PC-3 (cell line): Measurements from ENCODE around the gene SHC4. TPM values are rescaled to one million over a fixed set of nuclear protein-coding genes. Genes with fewer than 3 reads are reported as not detected.

ENCODE experiments used
- ATAC-seq: fragments of 200-7000 bp; cut with Tn5 transposase; 2 replicates; pipeline ENCODE4 v1.9.1; 2020; ENCODE audit warnings: mild to moderate bottlenecking, moderate library complexity
- BruUV-seq: library from RNA; stranded (reverse); fragments of 400-500 nt; replicated peaks from 2 replicates; lab custom pipeline; 2021; lab: Mats Ljungman, UMichigan
- CTCF ChIA-PET: fragments of 300-600 bp; sonication (Branson Sonifier 250); formaldehyde crosslinking; loops from one replicate; lab custom pipeline; 2022; ENCODE audit warnings: antibody characterized with exemption; lab: Charles Lee
- POLR2A ChIA-PET: fragments of 300-600 bp; sonication (Branson Sonifier 250); formaldehyde crosslinking; loops from one replicate; lab custom pipeline; 2022; ENCODE audit warnings: antibody characterized with exemption; ENCODE audit not compliant: unreplicated experiment; lab: Charles Lee
- DNase-seq: peaks from one replicate; pipeline ENCODE4 v3.0.0-alpha.2; 2015
- H2AFZ ChIP-seq: fragments of 300-600 bp; sonication (generic); 2 replicates; pipeline ENCODE4 v1.6.0; 2016; ENCODE audit warnings: antibody characterized with exemption, low read length
- H3F3A ChIP-seq: fragments of 300-600 bp; sonication (generic); one replicate; pipeline ENCODE4 v1.6.0; 2017; ENCODE audit warnings: antibody characterized with exemption, low read length, control low read depth, mild to moderate bottlenecking; ENCODE audit not compliant: unreplicated experiment
- H3K27ac ChIP-seq: fragments of 300-600 bp; sonication (generic); 2 replicates; pipeline ENCODE4 v1.5.1; 2016; ENCODE audit warnings: mild to moderate bottlenecking, low read length
- H3K27me3 ChIP-seq: fragments of 300-600 bp; sonication (generic); 2 replicates; pipeline ENCODE4 v1.6.1; 2016; ENCODE audit warnings: low read length, mixed read lengths
- H3K36me3 ChIP-seq: fragments of 300-600 bp; sonication (generic); 2 replicates; pipeline ENCODE4 v1.6.1; 2016; ENCODE audit warnings: low read depth, mixed run types, low read length, mixed read lengths
- H3K4me1 ChIP-seq: fragments of 300-600 bp; sonication (generic); 2 replicates; pipeline ENCODE4 v1.5.1; 2016; ENCODE audit warnings: low read length; ENCODE audit not compliant: insufficient read depth
- H3K4me2 ChIP-seq: fragments of 300-600 bp; sonication (generic); 2 replicates; pipeline ENCODE4 v1.6.0; 2016; ENCODE audit warnings: low read length
- H3K4me3 ChIP-seq: fragments of 300-600 bp; sonication (generic); 2 replicates; pipeline ENCODE4 v1.5.1; 2016; ENCODE audit warnings: mild to moderate bottlenecking, low read length, mixed read lengths
- H3K79me2 ChIP-seq: fragments of 300-600 bp; sonication (generic); 2 replicates; pipeline ENCODE4 v1.6.1; 2017; ENCODE audit warnings: low read length, mixed read lengths
- H3K9ac ChIP-seq: fragments of 300-600 bp; sonication (generic); 2 replicates; pipeline ENCODE4 v1.6.0; 2016; ENCODE audit warnings: mild to moderate bottlenecking, low read length
- H3K9me2 ChIP-seq: fragments of 300-600 bp; sonication (generic); replicated peaks from 2 replicates; pipeline ENCODE4 v1.6.1; 2016; ENCODE audit warnings: mixed run types, low read length, mixed read lengths
- H3K9me3 ChIP-seq: fragments of 300-600 bp; sonication (generic); 2 replicates; pipeline ENCODE4 v1.6.1; 2016; ENCODE audit warnings: low read length, mixed read lengths
- H4K20me1 ChIP-seq: fragments of 300-600 bp; sonication (generic); 2 replicates; pipeline ENCODE4 v1.6.1; 2016; ENCODE audit warnings: low read length, mixed read lengths
- CTCF ChIP-seq: fragments of 300-600 bp; sonication (generic); conservative IDR thresholded peaks from 2 replicates; pipeline ENCODE4 v1.5.1; 2017; ENCODE audit warnings: antibody characterized with exemption, low read depth, mild to moderate bottlenecking, low read length
- EZH2 ChIP-seq: fragments of 300-600 bp; sonication (generic); IDR thresholded peaks from one replicate; pipeline ENCODE4 v1.6.1; 2017; ENCODE audit warnings: antibody characterized with exemption, mild to moderate bottlenecking, low read length; ENCODE audit not compliant: unreplicated experiment
- EZH2phosphoT487 ChIP-seq: fragments of 300-600 bp; sonication (generic); IDR thresholded peaks from 2 replicates; pipeline ENCODE4 v1.6.1; 2018; ENCODE audit warnings: mild to moderate bottlenecking, antibody characterized with exemption, low read length, borderline replicate concordance
- intact Hi-C: fragments of 100-400 bp; cut with micrococcal nuclease; formaldehyde crosslinking; loops from 2 replicates; pipeline ENCODE4 v1.9.0; 2023
- total RNA-seq: library from RNA; depleted of rRNA; stranded (reverse); fragments of >200 nt; gene quantifications from 2 replicates; pipeline ENCODE4 v1.2.3, GENCODE V29; 2014

The SHC4 gene
- total RNA-seq, 1 experiment from 2014 or later = 2.4 TPM

- no peaks in the 10 kb centered on the region for H3K27me3 ChIP-seq
- peak; percentile 75 for DNase-seq
- H3K9ac ChIP-seq = peak overlapping the region; percentile 79
- no peaks in the 10 kb centered on the region for H3K36me3 ChIP-seq
- H3K4me2 ChIP-seq = peak overlapping the region; percentile 81
- no peaks in the 10 kb centered on the region for H3K9me3 ChIP-seq
- H3K79me2 ChIP-seq = no peaks in the 10 kb centered on the region
- H3F3A ChIP-seq = no peaks in the 10 kb centered on the region
- ChIA-PET CTCF (interaction anchor here (1.0 kb wide), 1 partner anchor 37 kb away, joined by 3 read pairs; no protein-coding TSS in a partner anchor), POLR2A (interaction anchor here (0.5 to 0.6 kb wide), 2 partner anchors 10 to 1282 kb away, joined by 3 to 11 read pairs; no protein-coding TSS in a partner anchor)
- BruUV-seq = no TSS peak
- peak overlapping the region; percentile 43; the same call in 1 of the 2 replicates for H3K4me3 ChIP-seq
- H3K27ac ChIP-seq = peak overlapping the region; percentile 98
- TF ChIP-seq EZH2phosphoT487 (no peak), CTCF (no peak), EZH2 (no peak)
- ATAC-seq = peak; percentile 78
- no peak overlapping the region for H2AFZ ChIP-seq
- intact Hi-C loops = loop anchor here (1.0 to 2.0 kb wide), 3 partner anchors 21 to 61 kb away; partner anchors contain the start of gene SHC4
- H3K9me2 ChIP-seq = no peaks in the 10 kb centered on the region
- H4K20me1 ChIP-seq = no peaks in the 10 kb centered on the region
- H3K4me1 ChIP-seq = peaks cover 43% of the 10 kb centered on the region
Measured at GRCh38 chr15:48929661-48930060, 34.1 kb downstream of the SHC4 start.

GRCh38 chr15:48928877-48929538 is 34.7 kb downstream of the SHC4 start:
- H3K36me3 ChIP-seq = no peaks in the 10 kb centered on the region
- no peak for TF ChIP-seq EZH2
- no peak for TF ChIP-seq CTCF
- no peak for TF ChIP-seq EZH2phosphoT487
- intact Hi-C loops = loop anchor here (1.0 to 2.0 kb wide), 3 partner anchors 20 to 60 kb away; partner anchors contain the start of gene SHC4
- POLR2A ChIA-PET = interaction anchor here (0.6 kb wide), 1 partner anchor 48 kb away, joined by 12 read pairs; no protein-coding TSS in a partner anchor
- H3K27me3 ChIP-seq = no peaks in the 10 kb centered on the region
- BruUV-seq = TSS peak; percentile 64
- peak overlapping the region; percentile 98 for H3K27ac ChIP-seq
- H3K4me3 ChIP-seq = peak overlapping the region; percentile 43
- peaks cover 43% of the 10 kb centered on the region for H3K4me1 ChIP-seq
- peak; percentile 67 for ATAC-seq
- 0 out of 2 replicates have a peak overlapping the region, but pooled peaks have one; percentile 25 for H2AFZ ChIP-seq
- peak overlapping the region; percentile 81 for H3K4me2 ChIP-seq
- CTCF ChIA-PET = interaction anchor here (1.0 kb wide), 1 partner anchor 37 kb away, joined by 3 read pairs; no protein-coding TSS in a partner anchor
- no peaks in the 10 kb centered on the region for H3F3A ChIP-seq
- H3K9me2 ChIP-seq = no peaks in the 10 kb centered on the region
- no peaks in the 10 kb centered on the region for H3K9me3 ChIP-seq
- H3K79me2 ChIP-seq = no peaks in the 10 kb centered on the region
- H3K9ac ChIP-seq = peak overlapping the region; percentile 79
- DNase-seq = peak; percentile 70
- no peaks in the 10 kb centered on the region for H4K20me1 ChIP-seq
